Uterus (tissue), 2 donors: Measurements from ENCODE around the gene ECI1.

Experiments
- POLR2A ChIP-seq, 2 donors: fragments of 450-650 bp; IDR thresholded peaks; one replicate each; pipeline ENCODE4 v1.6.1; 2016; ENCODE audit warnings: antibody characterized with exemption in 2 of 2, mild to moderate bottlenecking in 1 of 2, moderate library complexity in 1 of 2
- TF ChIP-seq, protein P1 (sequence below), 4 experiments: fragments of 200-600 bp in 2 of 4; fragments of 450-650 bp in 2 of 4; sonication (generic) in 2 of 4; IDR thresholded peaks; one replicate each; pipeline ENCODE4 v1.5.1; 2016 to 2019; ENCODE audit warnings: antibody characterized with exemption in 4 of 4, mild to moderate bottlenecking in 2 of 4, moderate library complexity in 1 of 4

DNA sequence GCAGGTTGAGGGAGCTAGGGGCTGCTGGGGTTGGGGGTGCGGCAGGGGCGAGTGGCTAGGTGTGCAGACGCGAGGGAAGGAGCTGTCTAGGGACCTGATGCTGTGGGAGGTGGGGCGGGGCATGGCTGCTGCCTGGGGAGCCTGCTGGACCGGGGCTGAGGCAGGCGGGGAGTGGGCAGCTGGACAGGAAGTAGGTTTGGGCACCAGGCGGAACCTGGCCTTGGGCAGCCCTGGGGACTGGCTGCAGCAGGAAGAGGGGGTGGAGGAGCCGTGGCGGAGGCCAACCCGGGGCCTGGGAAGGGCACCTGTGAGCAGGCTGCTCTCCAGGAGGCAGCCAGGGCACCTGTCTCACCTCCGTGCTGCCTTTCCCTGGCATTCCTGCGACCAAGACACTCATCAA is 21.0 kb downstream of the ECI1 start:
- TF ChIP-seq POLR2A (IDR thresholded peaks at IDR 0.05): no peak
- TF ChIP-seq, protein P1, sequence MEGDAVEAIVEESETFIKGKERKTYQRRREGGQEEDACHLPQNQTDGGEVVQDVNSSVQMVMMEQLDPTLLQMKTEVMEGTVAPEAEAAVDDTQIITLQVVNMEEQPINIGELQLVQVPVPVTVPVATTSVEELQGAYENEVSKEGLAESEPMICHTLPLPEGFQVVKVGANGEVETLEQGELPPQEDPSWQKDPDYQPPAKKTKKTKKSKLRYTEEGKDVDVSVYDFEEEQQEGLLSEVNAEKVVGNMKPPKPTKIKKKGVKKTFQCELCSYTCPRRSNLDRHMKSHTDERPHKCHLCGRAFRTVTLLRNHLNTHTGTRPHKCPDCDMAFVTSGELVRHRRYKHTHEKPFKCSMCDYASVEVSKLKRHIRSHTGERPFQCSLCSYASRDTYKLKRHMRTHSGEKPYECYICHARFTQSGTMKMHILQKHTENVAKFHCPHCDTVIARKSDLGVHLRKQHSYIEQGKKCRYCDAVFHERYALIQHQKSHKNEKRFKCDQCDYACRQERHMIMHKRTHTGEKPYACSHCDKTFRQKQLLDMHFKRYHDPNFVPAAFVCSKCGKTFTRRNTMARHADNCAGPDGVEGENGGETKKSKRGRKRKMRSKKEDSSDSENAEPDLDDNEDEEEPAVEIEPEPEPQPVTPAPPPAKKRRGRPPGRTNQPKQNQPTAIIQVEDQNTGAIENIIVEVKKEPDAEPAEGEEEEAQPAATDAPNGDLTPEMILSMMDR (IDR thresholded peaks at IDR 0.05): no peak
